OCI-LY1 (cell line): ENCODE measurements around the gene NCAM1.

Source experiments
- H2AFZ ChIP-seq: fragments of 200-600 bp; sonication (generic), shearing (Covaris generic); 2 replicates; pipeline ENCODE4 v1.6.0; 2014; ENCODE audit warnings: antibody characterized with exemption, mild to moderate bottlenecking, low read length
- H3F3A ChIP-seq: fragments of 200-600 bp; sonication (generic), shearing (Covaris generic); 2 replicates; pipeline ENCODE4 v1.6.0; 2014; ENCODE audit warnings: mild to moderate bottlenecking, antibody characterized with exemption, low read length, moderate library complexity; ENCODE audit not compliant: insufficient read depth
- H3K27ac ChIP-seq: fragments of 200-600 bp; sonication (generic); 2 replicates; pipeline ENCODE4 v1.5.1; 2014; ENCODE audit warnings: low read length, mixed run types, mild to moderate bottlenecking, low read depth; ENCODE audit not compliant: poor library complexity, severe bottlenecking
- H3K27me3 ChIP-seq: fragments of 200-600 bp; sonication (generic); 2 replicates; pipeline ENCODE4 v1.6.0; 2014; ENCODE audit warnings: antibody characterized with exemption, mild to moderate bottlenecking, low read length, moderate library complexity; ENCODE audit not compliant: insufficient read depth
- H3K36me3 ChIP-seq: fragments of 200-600 bp; sonication (generic); 2 replicates; pipeline ENCODE4 v1.6.1; 2014; ENCODE audit warnings: mild to moderate bottlenecking, antibody characterized with exemption, low read length, moderate library complexity, mixed read lengths; ENCODE audit not compliant: insufficient read depth
- H3K4me1 ChIP-seq: fragments of 200-600 bp; sonication (generic); 2 replicates; pipeline ENCODE4 v1.5.1; 2014; ENCODE audit warnings: mild to moderate bottlenecking, low read length, moderate library complexity; ENCODE audit not compliant: insufficient read depth, severe bottlenecking
- H3K4me2 ChIP-seq: fragments of 200-600 bp; sonication (generic), shearing (Covaris generic); 2 replicates; pipeline ENCODE4 v1.6.1; 2014; ENCODE audit warnings: low read length
- H3K4me3 ChIP-seq: fragments of 200-600 bp; sonication (generic); 2 replicates; pipeline ENCODE4 v1.5.1; 2014; ENCODE audit warnings: low read length, low read depth, mild to moderate bottlenecking, mixed read lengths; ENCODE audit not compliant: poor library complexity, severe bottlenecking
- H3K79me2 ChIP-seq: fragments of 200-600 bp; shearing (Covaris generic); 2 replicates; pipeline ENCODE4 v1.6.1; 2016; ENCODE audit warnings: mixed run types, low read length, mixed read lengths; ENCODE audit not compliant: insufficient read depth
- H3K9ac ChIP-seq: fragments of 200-600 bp; sonication (generic), shearing (Covaris generic); 2 replicates; pipeline ENCODE4 v1.6.1; 2014; ENCODE audit warnings: mild to moderate bottlenecking, low read length, mixed read lengths
- H3K9me2 ChIP-seq: fragments of 200-600 bp; sonication (generic), shearing (Covaris generic); 2 replicates; pipeline ENCODE4 v1.6.1; 2014; ENCODE audit warnings: low read depth, mild to moderate bottlenecking, low read length, mixed read lengths
- H3K9me3 ChIP-seq: fragments of 200-600 bp; shearing (Covaris generic); 2 replicates; pipeline ENCODE4 v1.6.1; 2014; ENCODE audit warnings: low read length, mixed read lengths
- H4K20me1 ChIP-seq: fragments of 200-600 bp; sonication (generic), shearing (Covaris generic); 2 replicates; pipeline ENCODE4 v1.6.0; 2016; ENCODE audit warnings: mild to moderate bottlenecking, low read length; ENCODE audit not compliant: insufficient read depth
- CTCF ChIP-seq: fragments of 200-600 bp; sonication (generic), shearing (Covaris generic); IDR thresholded peaks from 2 replicates; pipeline ENCODE4 v1.5.1; 2017; ENCODE audit warnings: mild to moderate bottlenecking, antibody characterized with exemption, low read length, moderate library complexity, mixed read lengths
- EZH2 ChIP-seq: fragments of 200-600 bp; sonication (generic), shearing (Covaris generic); IDR thresholded peaks from 2 replicates; pipeline ENCODE4 v1.8.0; 2017; ENCODE audit warnings: borderline replicate concordance, mixed run types, mild to moderate bottlenecking, antibody characterized with exemption, low read length, moderate library complexity, mixed read lengths

Gene NCAM1

GRCh38 chr11:113160808-113161124 lies 199.5 kb downstream of the NCAM1 start:
- no peak overlapping the region for H2AFZ ChIP-seq
- H3K27ac ChIP-seq, result no peak overlapping the region
- no peaks in the 10 kb centered on the region for H3F3A ChIP-seq
- H3K9ac ChIP-seq, result no peak overlapping the region
- no peak overlapping the region for H3K4me3 ChIP-seq
- H3K9me2 ChIP-seq, result no peaks in the 10 kb centered on the region
- H3K79me2 ChIP-seq, result no peaks in the 10 kb centered on the region
- no peaks in the 10 kb centered on the region for H4K20me1 ChIP-seq
- no peak for TF ChIP-seq CTCF
- TF ChIP-seq EZH2, result no peak
- no peak overlapping the region for H3K4me2 ChIP-seq
- H3K27me3 ChIP-seq, result no peaks in the 10 kb centered on the region
- H3K36me3 ChIP-seq, result no peaks in the 10 kb centered on the region
- no peaks in the 10 kb centered on the region for H3K4me1 ChIP-seq
- H3K9me3 ChIP-seq, result no peaks in the 10 kb centered on the region

- no peaks in the 10 kb centered on the region for H3K4me1 ChIP-seq
- no peak overlapping the region for H3K4me3 ChIP-seq
- no peaks in the 10 kb centered on the region for H3K79me2 ChIP-seq
- H3K27me3 ChIP-seq, result no peaks in the 10 kb centered on the region
- no peaks in the 10 kb centered on the region for H3K9me2 ChIP-seq
- no peaks in the 10 kb centered on the region for H3K9me3 ChIP-seq
- H2AFZ ChIP-seq, result no peak overlapping the region
- H3K4me2 ChIP-seq, result no peak overlapping the region
- no peaks in the 10 kb centered on the region for H3F3A ChIP-seq
- no peak overlapping the region for H3K27ac ChIP-seq
- no peak for TF ChIP-seq CTCF
- no peak for TF ChIP-seq EZH2
- H3K36me3 ChIP-seq, result no peaks in the 10 kb centered on the region
- H3K9ac ChIP-seq, result no peak overlapping the region
- H4K20me1 ChIP-seq, result no peaks in the 10 kb centered on the region
Measured at GRCh38 chr11:113161711-113162591, 200.7 kb downstream of the NCAM1 start.

GRCh38 chr11:113162592-113162962 lies 201.4 kb downstream of the NCAM1 start:
- no peak overlapping the region for H3K4me3 ChIP-seq
- TF ChIP-seq EZH2 (no peak), CTCF (no peak; the same call in 1 of the 2 replicates)
- H3K79me2 ChIP-seq, result no peaks in the 10 kb centered on the region
- H3F3A ChIP-seq, result no peaks in the 10 kb centered on the region
- no peak overlapping the region for H3K4me2 ChIP-seq
- H3K9me3 ChIP-seq, result no peaks in the 10 kb centered on the region
- no peak overlapping the region for H3K27ac ChIP-seq
- H3K36me3 ChIP-seq, result no peaks in the 10 kb centered on the region
- H2AFZ ChIP-seq, result no peak overlapping the region
- H4K20me1 ChIP-seq, result no peaks in the 10 kb centered on the region
- no peaks in the 10 kb centered on the region for H3K27me3 ChIP-seq
- H3K4me1 ChIP-seq, result no peaks in the 10 kb centered on the region
- no peak overlapping the region for H3K9ac ChIP-seq
- H3K9me2 ChIP-seq, result no peaks in the 10 kb centered on the region
